Right ventricle myocardium superior (tissue), 1 donor: ENCODE data around the gene LZTFL1. TPM values are rescaled to one million over a fixed set of nuclear protein-coding genes. Genes with fewer than 3 reads are reported as not detected.

Experiments used
- ATAC-seq: fragments of 200-7000 bp; cut with Tn5 transposase; one replicate; pipeline ENCODE4 v1.9.1; 2020; ENCODE audit warnings: mild to moderate bottlenecking; ENCODE audit not compliant: poor library complexity
- DNase-seq: peaks from one replicate; pipeline ENCODE4 v3.0.0-alpha.2; 2020
- intact Hi-C: fragments of 100-400 bp; cut with DNase I; formaldehyde crosslinking; loops from one replicate; pipeline ENCODE4 v1.11.2; 2022
- total RNA-seq: library from RNA; stranded (reverse); fragmentation: NEBNext Ultra II Directional; extraction: Animal tissue kit (Norgen Biotek cat#: 25700); gene quantifications from one replicate; pipeline ENCODE4 v1.2.1, GENCODE V29; 2021
- donor health status: DM: no; HTN: yes; CAD: no; lungs with severe emphysema.

Gene LZTFL1
- total RNA-seq, 1 donor from 2014 or later, result 7.2 TPM

DNA sequence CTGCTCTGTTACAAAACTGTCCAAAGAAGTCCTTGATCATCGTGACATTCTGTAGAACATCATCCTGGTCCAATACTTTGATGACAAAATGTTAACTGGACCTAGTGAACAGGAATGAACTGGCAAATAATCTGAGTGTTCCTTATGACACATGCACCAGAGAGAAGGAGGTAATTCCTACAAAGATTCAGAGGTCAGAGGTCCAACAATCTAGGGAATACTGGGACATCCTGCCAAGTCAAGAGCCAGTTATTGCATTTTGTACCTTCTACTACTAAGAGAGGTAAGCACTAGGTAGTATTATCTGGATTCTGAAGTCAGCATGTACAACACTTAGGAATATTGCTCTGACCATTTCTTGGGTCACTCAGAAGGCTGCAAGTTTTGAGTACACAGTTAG lies 20.8 kb downstream of the LZTFL1 start:
- ATAC-seq (no peak), DNase-seq (no peak)
- intact Hi-C loops, result no loop called here

DNA sequence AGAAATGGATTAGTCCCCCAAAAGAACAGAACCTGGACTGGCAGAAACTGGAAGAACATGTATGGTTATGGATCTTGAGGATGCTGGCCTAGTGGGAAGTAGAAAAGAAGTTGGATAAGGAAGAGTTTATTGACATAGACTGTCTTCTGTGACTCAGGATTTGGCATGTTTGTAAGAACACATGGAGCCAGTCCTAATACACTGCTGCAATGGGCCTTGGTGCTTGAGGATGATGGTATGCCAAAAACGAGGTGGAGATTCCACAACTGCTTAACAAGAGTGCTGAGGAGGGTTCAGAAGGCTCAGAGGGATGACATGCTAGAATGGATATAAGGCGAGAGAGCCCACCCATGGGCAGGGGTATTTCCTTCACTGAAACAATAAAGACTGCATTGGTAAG lies 22.4 kb downstream of the LZTFL1 start:
- ATAC-seq (no peak), DNase-seq (no peak)
- intact Hi-C loops, result no loop called here

DNA sequence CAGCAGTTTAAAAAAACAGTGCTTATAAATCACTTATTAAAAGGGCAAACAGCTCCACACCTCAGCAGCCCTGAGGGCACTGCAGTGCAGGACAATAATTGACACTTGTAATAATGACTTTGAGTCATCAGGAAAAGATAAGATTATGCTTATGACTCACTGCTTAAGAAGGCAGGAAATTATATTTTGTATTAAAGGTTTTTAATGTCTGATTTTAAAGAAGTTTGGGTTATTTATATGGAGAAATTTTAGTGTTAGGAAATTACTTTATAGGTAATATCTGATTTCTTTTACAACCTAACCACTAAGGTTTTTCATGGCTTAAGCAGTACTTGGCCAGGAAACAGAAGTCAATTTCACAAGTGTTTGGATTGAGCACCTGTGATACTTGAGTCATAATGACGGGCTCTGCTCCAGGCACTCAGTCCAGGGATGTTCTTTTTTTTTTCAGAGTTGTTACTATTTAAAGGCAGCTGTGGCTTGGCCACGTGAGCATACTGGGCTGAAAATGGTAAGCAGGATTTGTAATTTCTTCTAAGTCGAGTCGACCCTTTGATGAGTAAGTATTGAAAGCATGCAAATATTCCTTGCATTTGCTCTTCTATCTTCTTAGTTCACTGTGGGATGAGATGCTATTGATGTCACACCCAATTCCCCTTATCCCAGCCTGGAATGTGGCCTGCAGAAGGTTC lies 23.9 kb downstream of the LZTFL1 start:
- DNase-seq, result no peak
- ATAC-seq, result peak; percentile 80
- intact Hi-C loops, result no loop called here

DNA sequence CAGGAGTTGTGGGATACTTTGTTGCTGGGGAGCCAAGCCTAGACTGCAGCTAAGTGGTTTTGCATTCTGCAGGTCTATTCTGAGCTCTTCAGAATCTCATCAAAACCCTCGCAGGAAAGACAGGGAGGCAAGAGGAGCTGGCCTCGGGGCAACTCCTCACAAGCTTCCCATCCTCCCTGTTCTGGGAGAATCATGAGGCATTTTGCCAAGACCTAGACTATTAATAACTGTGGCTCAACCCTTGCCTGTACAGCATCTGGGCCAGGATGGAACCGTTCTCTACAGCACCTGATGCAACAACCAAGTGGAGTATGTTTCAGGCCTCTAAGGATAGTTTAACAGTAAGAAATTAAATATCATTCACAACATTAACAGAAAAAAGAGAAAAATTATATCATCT lies 25.4 kb downstream of the LZTFL1 start:
- ATAC-seq, result peak; percentile 91
- peak; percentile 50 for DNase-seq
- intact Hi-C loops, result no loop called here

DNA sequence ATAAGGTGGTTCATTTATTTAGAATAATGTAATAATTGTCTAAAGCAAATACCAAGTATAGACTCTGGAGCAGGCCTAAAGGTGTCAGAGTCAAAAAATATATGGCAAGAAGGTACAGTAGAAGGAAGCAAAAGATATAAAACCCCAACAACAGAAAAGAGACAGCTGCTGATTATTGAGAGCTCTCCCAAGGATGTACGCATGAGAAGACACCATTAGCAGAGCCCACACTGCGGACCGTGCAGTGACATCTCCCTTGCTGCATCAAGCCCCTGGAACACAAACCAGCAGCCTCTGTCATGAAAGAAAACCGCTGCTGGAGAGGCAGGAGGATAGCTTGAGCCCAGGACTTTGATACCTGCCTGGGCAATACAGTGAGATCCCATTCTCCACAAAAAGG lies 27.6 kb downstream of the LZTFL1 start:
- no peak for ATAC-seq
- intact Hi-C loops, result no loop called here
- no peak for DNase-seq

DNA sequence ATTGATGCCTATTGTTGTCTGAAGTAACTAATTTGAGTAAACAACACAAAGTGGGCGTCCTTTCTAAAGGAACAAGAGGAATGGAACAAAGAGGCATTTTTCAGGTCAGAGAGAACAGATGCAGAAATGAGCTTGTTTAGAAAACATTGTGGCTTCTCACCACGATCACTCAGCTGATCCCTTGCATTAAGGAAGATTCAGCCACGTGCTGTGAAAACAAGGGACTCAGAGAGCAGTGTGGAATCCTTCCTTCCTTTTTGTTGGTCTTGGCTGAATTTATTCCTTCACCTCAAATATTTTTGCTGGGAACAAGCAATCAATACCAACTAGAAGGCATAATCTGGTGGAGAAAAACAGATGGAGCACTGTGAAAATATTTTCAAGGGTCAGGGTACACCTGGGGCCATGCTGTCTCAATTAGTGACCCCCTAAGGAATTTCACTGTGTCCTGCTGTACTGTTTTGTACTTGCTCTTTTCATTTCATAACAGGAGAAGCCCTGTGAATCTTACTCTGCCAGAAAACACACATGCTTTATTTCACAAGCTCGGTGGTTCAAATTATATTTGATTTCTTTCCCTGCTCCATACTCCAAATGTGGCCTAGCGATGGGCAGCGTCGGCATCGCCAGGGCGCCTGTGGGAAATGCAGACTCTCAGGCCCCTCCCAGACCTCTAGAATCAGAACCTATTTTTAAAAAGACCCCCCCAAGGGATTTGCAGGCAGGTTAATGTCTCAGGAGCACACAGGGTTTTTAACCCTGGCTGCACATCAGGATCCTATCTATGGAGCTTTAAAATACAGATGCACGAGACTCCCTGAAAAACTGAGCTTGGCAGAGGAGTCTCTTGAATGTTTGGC lies 34.0 kb downstream of the LZTFL1 start:
- ATAC-seq, result peak; percentile 57
- intact Hi-C loops, result no loop called here
- DNase-seq, result no peak

DNA sequence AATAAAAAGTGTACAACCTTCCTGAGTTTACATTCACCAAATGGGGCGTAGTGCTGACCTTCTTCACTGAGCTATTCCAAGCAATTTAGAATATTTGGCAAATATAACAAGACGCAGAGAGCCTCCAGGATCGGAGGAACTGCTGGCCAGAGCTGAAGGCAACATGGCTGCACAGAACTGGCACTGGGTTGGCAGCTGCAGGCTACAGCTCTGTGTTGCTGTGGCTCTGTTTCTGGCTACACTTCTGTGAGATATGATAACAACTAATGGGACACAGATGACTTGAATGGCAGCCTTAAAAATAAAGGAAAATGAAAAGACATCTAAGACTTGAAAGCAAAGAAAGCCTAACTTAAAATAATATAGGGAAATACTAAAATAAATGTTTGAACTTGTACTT lies 34.8 kb downstream of the LZTFL1 start:
- intact Hi-C loops, result no loop called here
- DNase-seq, result no peak
- ATAC-seq, result peak; percentile 84

DNA sequence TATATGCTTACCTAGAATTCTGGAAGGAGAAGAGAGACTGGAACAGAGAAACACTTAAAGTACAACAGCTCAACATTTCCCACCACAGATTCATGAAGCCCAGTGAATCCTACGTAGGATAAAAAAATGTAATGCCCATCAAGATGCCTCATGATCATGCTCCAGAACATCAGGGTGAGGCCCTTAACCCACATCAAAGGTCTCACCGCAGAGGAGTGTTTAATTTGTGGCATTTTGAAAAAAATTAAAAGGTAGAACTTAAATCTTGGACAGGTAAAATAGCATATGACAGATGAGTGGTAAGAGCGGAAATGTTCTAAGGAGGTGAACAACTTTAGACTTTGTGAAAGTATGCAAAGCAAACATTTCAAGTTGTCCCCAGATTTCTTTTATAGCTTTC lies 35.8 kb downstream of the LZTFL1 start:
- intact Hi-C loops, result no loop called here
- no peak for DNase-seq
- no peak for ATAC-seq

DNA sequence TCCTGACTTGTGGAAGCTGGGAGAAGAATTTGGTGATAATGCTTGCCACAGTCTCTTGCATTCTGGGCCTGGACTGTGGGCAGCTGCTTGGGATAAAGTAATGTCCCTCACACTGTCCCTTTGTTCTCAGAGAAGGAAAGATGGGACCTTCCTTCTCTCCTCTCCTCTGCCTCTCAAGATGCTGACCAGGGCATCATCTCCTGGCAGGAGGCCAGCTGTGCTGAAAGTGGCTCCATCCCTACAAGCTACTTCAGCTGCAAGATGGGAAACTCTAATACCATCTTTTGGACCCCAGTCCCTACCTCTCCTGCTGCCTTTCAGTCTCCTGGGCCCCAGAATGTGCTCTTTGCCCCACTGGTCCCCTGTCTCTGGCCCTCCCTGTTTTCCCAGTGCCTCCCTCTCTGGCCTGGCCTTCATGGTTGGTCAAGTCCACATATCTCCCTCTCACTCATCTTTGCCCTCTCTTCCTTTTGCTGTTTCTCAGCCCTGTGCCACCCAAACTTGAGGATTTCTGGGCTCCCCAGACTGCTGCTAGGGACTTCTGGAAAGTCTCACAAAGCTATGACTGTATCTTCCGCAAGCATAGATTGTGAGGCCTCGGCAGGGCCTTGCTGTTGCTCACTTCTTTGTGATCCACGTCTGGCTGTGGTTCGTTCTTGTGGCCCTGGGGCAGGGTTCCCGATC lies 38.5 kb downstream of the LZTFL1 start:
- DNase-seq (peak; percentile 50), ATAC-seq (no peak)
- intact Hi-C loops, result no loop called here

DNA sequence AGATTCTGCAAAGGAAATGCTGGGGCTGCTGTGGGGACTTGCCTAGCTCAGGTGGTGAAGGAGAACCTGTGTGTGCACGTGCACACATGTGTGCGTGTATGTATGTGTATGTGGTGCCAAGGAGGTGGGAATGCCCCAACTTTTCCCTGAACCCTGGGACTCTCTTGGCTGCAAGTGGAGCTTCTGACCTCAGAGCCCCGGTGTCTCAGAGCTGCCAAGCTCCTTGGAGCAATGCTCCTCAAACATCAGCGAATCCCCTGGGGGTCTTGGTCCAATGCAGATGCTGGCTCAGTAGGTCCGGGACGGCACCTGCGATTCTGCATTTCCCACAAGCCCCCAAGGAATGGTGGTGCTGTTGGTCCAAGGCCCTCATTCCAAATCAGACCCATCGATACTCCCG lies 39.8 kb downstream of the LZTFL1 start:
- no peak for ATAC-seq
- intact Hi-C loops, result no loop called here
- DNase-seq, result no peak

DNA sequence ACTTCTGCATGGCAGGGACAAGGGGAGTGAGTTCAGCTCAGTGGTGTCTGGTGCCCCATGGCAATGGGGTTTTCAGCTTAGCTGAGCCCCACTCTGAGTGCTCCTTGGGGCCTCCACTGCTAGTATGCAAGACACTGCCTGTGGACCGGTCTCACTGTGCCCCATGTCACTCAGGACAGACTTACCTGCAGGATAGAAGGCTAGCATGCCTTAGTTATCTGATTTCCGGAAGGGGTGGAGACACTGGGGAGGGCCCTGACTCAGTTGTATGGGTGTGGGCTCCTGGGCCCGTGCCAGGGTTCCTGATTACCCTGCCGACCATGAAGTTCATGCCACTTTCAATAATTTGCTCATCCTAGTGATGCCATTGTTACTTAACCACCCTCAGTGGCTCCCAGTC lies 41.3 kb downstream of the LZTFL1 start:
- DNase-seq (no peak), ATAC-seq (no peak)
- intact Hi-C loops, result no loop called here

DNA sequence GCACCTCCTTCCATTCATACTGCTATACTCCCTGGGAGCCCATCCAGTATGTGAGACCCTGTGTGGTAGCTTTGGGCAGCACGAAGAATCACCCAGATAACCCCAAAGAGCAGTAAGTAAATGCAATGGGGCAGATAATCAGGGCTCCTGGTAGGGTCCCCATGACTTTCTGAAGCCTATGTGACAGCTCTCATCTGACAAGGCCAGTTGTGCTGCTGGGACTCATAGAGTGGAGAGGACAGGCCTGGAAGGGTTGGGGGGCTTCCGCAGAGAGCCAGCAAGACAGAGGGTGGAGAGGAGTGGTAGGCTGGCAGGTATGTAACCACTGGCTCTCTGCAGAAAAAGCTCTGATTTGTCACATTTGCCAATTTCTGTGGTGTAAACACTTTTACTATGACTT lies 42.3 kb downstream of the LZTFL1 start:
- intact Hi-C loops, result no loop called here
- DNase-seq (no peak), ATAC-seq (no peak)

DNA sequence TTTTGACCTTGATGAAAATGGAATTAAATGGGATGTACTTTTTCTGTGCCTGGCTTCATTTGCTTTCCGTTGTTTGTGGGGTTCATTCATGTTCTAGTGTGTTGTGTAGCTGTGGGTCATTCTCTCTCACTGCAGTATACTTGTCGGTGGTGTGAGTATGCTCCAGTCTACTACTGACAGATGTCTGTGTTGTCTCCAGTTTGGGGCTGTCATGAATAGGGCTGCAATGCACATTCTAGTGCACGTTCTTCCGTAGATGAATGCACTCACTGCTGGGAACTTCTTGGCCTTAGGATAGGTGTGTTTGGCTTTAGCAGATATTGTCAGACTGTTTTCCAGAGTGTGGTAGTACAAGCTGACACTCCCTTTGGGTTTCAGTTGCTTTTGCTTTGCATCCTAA lies 43.9 kb downstream of the LZTFL1 start:
- DNase-seq, result no peak
- no peak for ATAC-seq
- intact Hi-C loops, result no loop called here

DNA sequence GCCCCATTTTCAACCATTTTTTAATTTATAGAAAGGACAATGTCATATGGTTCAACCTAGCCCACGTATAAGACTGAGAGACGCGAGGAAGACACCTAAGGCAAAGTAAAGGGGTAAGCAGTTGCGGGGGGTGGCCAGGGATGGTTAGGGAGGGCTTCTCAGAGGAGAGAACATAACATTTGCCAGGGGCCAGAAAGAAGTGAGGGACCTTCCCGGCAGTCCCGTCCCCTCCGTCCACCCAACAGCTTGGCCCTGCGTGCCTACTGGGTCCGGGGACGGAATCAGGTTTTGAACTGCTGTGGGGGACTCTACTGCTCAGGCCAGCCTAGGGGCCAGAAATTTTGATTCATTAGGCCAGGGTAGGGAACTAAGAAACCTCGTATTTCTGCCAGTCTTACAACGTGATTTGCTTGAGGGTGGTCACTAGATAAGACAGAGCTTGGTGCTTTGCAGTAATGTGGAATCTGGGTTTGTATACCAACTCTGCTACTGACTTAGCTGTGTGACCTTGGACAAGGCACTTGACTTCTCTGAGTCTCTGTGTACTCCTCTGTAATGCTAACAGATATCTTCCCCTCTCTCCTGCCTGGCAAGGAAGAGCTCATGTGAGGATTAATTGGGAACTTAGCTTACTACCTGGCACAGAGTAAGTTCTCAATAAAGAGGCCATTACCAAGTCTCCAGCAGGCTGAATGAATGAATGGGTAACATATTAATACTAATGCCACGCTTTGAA lies 44.8 kb downstream of the LZTFL1 start:
- DNase-seq (no peak), ATAC-seq (no peak)
- intact Hi-C loops, result no loop called here

DNA sequence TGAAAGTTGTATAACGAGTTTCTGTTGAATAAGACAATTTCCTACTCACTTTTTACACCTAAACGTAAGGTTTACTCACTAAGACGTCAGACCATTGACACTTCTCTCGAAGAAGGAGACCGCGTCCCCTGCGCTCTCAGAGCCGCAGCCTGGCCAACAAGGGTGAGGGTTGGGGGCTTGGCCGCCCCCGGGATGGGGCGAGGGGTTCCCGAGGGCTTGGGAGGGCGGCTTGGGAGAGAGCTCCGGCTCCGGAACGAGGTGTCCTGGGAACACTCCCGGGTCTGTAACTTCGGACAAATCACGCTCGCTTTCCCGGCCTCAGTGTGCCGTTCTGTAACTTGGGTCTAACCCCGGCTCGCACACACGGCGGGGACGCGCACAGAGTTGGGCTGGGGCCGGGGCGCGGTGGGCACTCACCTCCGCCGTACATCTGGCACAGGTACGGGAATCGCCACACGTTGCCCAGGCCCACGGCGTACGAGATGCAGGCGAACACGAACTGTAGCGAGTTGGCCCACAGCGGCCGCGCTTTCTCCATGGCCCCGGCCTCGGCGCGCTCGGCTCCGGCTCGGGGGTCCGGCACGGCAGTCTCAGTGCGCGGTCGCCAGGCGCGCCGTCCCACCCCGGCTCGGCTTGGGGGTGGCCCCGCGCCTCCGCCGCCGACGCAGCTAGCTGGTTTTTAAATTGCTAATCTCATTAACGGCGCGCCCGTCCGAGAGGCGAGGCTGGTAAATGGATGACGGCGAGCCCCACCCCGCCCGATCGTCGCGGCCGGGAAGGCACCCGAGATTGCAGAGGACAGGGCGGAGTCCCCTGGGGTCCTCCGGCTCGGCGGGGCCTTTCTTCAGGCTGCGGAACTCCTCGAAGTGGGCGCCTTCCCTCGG lies 45.8 kb downstream of the LZTFL1 start, which contains the start of gene SLC6A20:
Gene SLC6A20 (minus strand): TSS at position 655 of the 884 bp plus-strand sequence. CDS start 117 bp downstream, at position 538.
- ATAC-seq, result peak; percentile 38
- DNase-seq, result no peak
- intact Hi-C loops, result no loop called here

DNA sequence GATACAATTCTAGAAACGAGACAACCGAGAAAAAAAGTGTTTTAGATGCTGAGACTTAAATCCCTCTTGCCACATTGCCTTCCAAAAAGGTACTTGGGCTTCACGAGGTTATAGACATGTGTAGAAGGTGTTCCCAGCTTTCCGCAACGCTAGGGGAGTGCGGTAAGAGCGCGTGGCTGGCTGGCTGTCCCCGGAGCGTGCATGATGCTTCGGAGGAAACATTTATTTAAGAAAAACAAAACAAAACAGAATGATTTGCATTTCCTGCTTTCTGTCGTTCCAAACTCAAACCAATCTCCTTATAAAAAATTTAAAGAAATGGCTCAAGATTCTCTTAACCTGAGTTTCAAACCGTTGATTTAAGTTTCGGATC lies 46.4 kb downstream of the LZTFL1 start:
- no peak for ATAC-seq
- intact Hi-C loops, result no loop called here

DNA sequence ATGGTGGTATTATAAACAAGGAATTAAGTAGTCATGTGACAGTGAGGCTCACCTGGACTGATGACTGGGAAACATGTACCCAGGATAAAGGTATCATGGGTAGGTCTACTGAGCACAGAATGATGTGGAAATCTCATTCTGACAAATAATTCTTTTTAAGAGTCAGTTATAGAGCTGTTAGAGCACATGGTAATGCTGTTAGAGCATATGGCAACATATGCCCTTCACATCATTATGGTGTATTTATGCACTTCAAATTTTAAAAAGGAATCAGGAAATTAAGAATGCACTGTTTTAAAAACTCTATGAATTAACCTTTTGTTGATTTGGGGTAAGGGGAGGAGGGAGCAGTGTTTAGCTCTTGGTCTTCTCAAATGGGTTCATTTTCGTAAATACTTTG lies 47.3 kb downstream of the LZTFL1 start:
- no peak for ATAC-seq
- no peak for DNase-seq
- intact Hi-C loops, result no loop called here

More for the DNA sequence above, 46.4 kb downstream of the LZTFL1 start:
- no peak for DNase-seq

DNA sequence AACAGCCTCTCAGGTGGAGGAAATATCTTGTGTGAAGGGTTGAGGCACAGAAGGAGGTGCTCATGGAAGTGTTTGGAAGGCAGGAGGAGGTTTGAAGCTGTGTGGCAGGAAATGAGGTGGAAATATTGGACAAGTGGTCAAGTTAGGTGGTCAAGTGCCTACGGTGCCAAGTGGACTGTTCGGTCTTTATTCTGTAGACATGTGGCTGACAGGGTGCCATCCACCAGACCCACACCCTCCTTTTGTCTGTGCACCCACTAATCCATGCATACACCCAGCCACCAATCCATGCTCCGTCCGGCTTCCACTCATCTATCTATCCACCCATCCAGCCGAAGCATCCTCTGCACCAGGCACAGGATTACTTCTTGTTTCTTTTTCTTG lies 47.8 kb downstream of the LZTFL1 start:
- ATAC-seq, result no peak
- intact Hi-C loops, result no loop called here
- no peak for DNase-seq
